Measurements from ENCODE around the gene ACOXL. TPM values are rescaled to one million over a fixed set of nuclear protein-coding genes. Genes with fewer than 3 reads are reported as not detected.
A peak's percentile ranks its signal among the peaks of the same experiment; 100 is the strongest.

Gene ACOXL
- total RNA-seq, 3 donors from 2014 or later (not counting 1 experiment from before 2014, with no cell fraction given), result not detected

DNA sequence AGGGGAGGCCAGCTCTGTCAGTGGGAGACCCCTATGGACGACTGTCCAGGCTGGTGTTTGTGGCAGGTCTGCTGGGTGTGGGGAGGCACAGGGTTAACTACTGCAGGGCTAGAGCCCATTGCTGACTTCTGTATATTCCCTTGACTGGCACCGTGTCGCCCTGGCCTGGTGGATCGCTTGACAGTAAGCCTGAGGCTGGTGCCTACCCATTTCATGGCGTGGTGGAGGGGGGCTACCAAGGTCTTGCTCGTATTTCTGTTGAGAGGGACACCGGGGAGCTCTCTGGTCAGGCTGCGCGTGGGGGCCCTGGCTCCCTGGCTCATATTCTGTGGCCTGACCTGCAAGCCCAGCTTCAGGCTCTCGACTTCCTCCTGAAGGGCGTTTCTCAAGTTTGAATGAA lies 119.7 kb downstream of the ACOXL start:
- Mint-ChIP-seq H3K9me3 (peaks cover 0 to 2% of the 10 kb centered on the region in 2 donors), H3K4me3 (peak overlapping the region; percentile 88), H3K27ac (peak overlapping the region; percentile 92 to 94), H3K36me3 (no peaks in the 10 kb centered on the region), H3K4me1 (peaks cover 91 to 96% of the 10 kb centered on the region in 2 donors), H3K27me3 (ENCODE audit: low read depth in 2 of 2) (peaks cover 0 to 10% of the 10 kb centered on the region in 2 donors)
- Histone ChIP-seq H3K4me3 (ENCODE audit: low read length) (no peak overlapping the region), H3K9me3 (ENCODE audit: control insufficient read depth, insufficient read depth, low read length) (no peaks in the 10 kb centered on the region), H3K36me3 (ENCODE audit: control insufficient read depth, insufficient read depth, low read length) (no peaks in the 10 kb centered on the region), H3K27ac (ENCODE audit: low read length) (peak overlapping the region; percentile 79), H3K4me1 (ENCODE audit: control insufficient read depth, insufficient read depth, low read length) (peaks cover 80% of the 10 kb centered on the region), H3K27me3 (ENCODE audit: control insufficient read depth, insufficient read depth, low read length) (no peaks in the 10 kb centered on the region)
- TF ChIP-seq, protein P1, sequence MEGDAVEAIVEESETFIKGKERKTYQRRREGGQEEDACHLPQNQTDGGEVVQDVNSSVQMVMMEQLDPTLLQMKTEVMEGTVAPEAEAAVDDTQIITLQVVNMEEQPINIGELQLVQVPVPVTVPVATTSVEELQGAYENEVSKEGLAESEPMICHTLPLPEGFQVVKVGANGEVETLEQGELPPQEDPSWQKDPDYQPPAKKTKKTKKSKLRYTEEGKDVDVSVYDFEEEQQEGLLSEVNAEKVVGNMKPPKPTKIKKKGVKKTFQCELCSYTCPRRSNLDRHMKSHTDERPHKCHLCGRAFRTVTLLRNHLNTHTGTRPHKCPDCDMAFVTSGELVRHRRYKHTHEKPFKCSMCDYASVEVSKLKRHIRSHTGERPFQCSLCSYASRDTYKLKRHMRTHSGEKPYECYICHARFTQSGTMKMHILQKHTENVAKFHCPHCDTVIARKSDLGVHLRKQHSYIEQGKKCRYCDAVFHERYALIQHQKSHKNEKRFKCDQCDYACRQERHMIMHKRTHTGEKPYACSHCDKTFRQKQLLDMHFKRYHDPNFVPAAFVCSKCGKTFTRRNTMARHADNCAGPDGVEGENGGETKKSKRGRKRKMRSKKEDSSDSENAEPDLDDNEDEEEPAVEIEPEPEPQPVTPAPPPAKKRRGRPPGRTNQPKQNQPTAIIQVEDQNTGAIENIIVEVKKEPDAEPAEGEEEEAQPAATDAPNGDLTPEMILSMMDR (IDR thresholded peaks at IDR 0.05), result no peak
- intact Hi-C loops (cut with micrococcal nuclease), result loop anchor here (2.0 kb wide), 1 partner anchor 39 kb away; no protein-coding TSS in a partner anchor
- DNase-seq, result no peak
- WGBS (ENCODE audit: insufficient coverage), result 52% methylated on average over 11 of the region's 11 CpGs
- ATAC-seq, result no peak

DNA sequence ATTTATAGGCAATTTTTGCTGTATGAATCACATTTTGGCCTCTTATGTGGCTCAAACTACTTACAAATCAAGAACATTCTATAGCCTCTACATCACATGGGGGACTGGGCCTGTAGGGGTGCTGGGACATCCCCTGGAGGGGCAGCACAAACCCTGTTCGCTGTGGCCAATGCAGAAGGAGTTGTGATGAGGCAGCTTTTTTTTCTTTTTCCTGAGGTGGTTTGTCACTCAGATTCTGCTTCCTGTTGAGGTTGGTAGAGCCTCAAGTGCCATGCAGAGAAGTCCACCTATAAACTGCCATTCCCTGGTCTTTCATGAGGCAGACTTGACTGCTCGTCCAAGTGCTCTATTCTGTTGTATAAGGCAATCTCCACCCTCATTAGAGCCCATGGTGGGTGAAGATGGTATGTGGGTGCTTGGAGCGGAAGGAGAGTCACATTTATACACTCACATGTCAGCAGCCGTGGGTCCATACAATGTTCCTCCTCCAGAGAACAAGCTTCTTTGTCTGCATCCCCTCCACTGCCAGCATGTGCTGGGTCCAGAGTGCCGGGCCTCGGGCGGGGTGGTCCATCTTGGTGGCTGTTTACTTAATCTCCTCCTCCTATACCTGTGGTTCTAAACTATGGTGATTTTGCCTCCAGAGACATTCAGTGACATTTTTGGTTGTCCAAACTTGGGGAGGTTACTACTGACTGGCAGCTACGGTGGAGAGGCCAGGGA lies 120.3 kb downstream of the ACOXL start:
- H3K4me1 Mint-ChIP-seq, result peaks cover 85 to 91% of the 10 kb centered on the region in 2 donors
- peak overlapping the region; percentile 88 for H3K4me3 Mint-ChIP-seq
- no peaks in the 10 kb centered on the region for H3K36me3 Mint-ChIP-seq
- H3K27me3 Mint-ChIP-seq (ENCODE audit: low read depth in 2 of 2), result peaks cover 0 to 10% of the 10 kb centered on the region in 2 donors
- Histone ChIP-seq H3K4me3 (ENCODE audit: low read length) (no peak overlapping the region), H3K27me3 (ENCODE audit: control insufficient read depth, insufficient read depth, low read length) (no peaks in the 10 kb centered on the region), H3K9me3 (ENCODE audit: control insufficient read depth, insufficient read depth, low read length) (no peaks in the 10 kb centered on the region), H3K36me3 (ENCODE audit: control insufficient read depth, insufficient read depth, low read length) (no peaks in the 10 kb centered on the region), H3K4me1 (ENCODE audit: control insufficient read depth, insufficient read depth, low read length) (peaks cover 76% of the 10 kb centered on the region), H3K27ac (ENCODE audit: low read length) (peak overlapping the region; percentile 79)
- 69% methylated on average over 6 of the region's 8 CpGs for WGBS (ENCODE audit: insufficient coverage)
- no peaks in the 10 kb centered on the region for H3K9me3 Mint-ChIP-seq
- intact Hi-C loops (cut with micrococcal nuclease), result loop anchor here (2.0 kb wide), 1 partner anchor 40 kb away; no protein-coding TSS in a partner anchor
- TF ChIP-seq, protein P1 (IDR thresholded peaks at IDR 0.05), result no peak
- ATAC-seq, result peak; percentile 88 to 93 (median 93)
- H3K27ac Mint-ChIP-seq, result peak overlapping the region; percentile 92 to 94
- peak; percentile 56 to 85 for DNase-seq

DNA sequence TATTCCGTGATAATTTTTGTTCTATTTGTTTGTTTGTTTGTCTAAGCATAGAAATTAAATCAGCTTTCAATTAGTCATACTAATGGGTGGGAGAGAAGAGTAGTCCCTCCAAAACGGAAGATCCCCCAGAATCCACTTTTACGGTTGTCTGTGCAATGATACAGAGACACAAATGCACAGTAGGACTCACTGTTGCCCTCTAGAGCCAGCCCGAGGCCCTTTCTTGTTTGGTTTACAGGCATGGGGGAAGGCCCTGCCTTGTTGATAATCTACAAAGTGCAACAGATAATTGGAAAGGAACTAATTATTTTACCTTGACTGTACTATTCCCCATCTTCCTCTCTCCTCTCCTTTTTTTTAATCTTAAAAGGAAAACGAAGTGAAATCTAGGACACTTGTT lies 121.1 kb downstream of the ACOXL start:
- peaks cover 86 to 93% of the 10 kb centered on the region in 2 donors for H3K4me1 Mint-ChIP-seq
- WGBS (ENCODE audit: insufficient coverage), result 58% methylated on average over 3 of the region's 5 CpGs
- TF ChIP-seq, protein P1 (IDR thresholded peaks at IDR 0.05), result peak; percentile 78
- peak overlapping the region; percentile 88 for H3K4me3 Mint-ChIP-seq
- no peak overlapping the region for H3K4me3 ChIP-seq (ENCODE audit: low read length)
- H3K36me3 ChIP-seq (ENCODE audit: control insufficient read depth, insufficient read depth, low read length), result no peaks in the 10 kb centered on the region
- no peaks in the 10 kb centered on the region for H3K9me3 Mint-ChIP-seq
- peaks cover 76% of the 10 kb centered on the region for H3K4me1 ChIP-seq (ENCODE audit: control insufficient read depth, insufficient read depth, low read length)
- no peak overlapping the region for H3K27ac ChIP-seq (ENCODE audit: low read length)
- no peaks in the 10 kb centered on the region for H3K9me3 ChIP-seq (ENCODE audit: control insufficient read depth, insufficient read depth, low read length)
- intact Hi-C loops (cut with micrococcal nuclease), result loop anchor here (2.0 kb wide), 1 partner anchor 41 kb away; no protein-coding TSS in a partner anchor
- peak in 1 of 2 donors; percentile 80 for DNase-seq
- ATAC-seq, result peak; percentile 23 to 50 (median 23)
- no peaks in the 10 kb centered on the region for H3K27me3 ChIP-seq (ENCODE audit: control insufficient read depth, insufficient read depth, low read length)
- no peaks in the 10 kb centered on the region for H3K36me3 Mint-ChIP-seq
- H3K27me3 Mint-ChIP-seq (ENCODE audit: low read depth in 2 of 2), result peaks cover 0 to 14% of the 10 kb centered on the region in 2 donors
- peak overlapping the region; percentile 92 to 94 for H3K27ac Mint-ChIP-seq

All from natural killer cell (primary cell).